ENCODE data around the gene TOMM40L.
A peak's percentile ranks its signal among the peaks of the same experiment; 100 is the strongest.

The TOMM40L gene

GRCh38 chr1:161225534-161226319 lies at the start of gene TOMM40L:
TOMM40L (plus strand) TSS chr1:161226060; CDS start chr1:161226490, 430 bp downstream.
- H3K9me3 Mint-ChIP-seq = no peaks in the 10 kb centered on the region
- peaks cover 24 to 30% of the 10 kb centered on the region in 2 donors for H3K4me1 Mint-ChIP-seq
- DNase-seq (peak; percentile 89), ATAC-seq (replicated peaks) (peak; percentile 97)
- peak within 1 kb of the TSS; percentile 98 for H3K27ac Mint-ChIP-seq
- H3K36me3 Mint-ChIP-seq = peaks cover 19 to 27% of the 10 kb centered on the region in 2 donors
- H3K27me3 Mint-ChIP-seq = peaks cover 26 to 27% of the 10 kb centered on the region in 2 donors
- peak within 1 kb of the TSS; percentile 99 to 100 for H3K4me3 Mint-ChIP-seq

GRCh38 chr1:161176468-161177111 lies 49.3 kb upstream of the TOMM40L start:
- ATAC-seq (replicated peaks) (no peak), DNase-seq (no peak)
- Mint-ChIP-seq H3K4me3 (peak overlapping the region; percentile 98), H3K27me3 (no peaks in the 10 kb centered on the region), H3K36me3 (peaks cover 17 to 42% of the 10 kb centered on the region in 2 donors), H3K27ac (peak overlapping the region; percentile 99), H3K4me1 (peaks cover 34 to 63% of the 10 kb centered on the region in 2 donors), H3K9me3 (no peaks in the 10 kb centered on the region)

- DNase-seq (peak; percentile 90), ATAC-seq (replicated peaks) (peak; percentile 93 to 94)
- Mint-ChIP-seq H3K9me3 (no peaks in the 10 kb centered on the region), H3K27ac (peak within 1 kb of the TSS; percentile 99), H3K4me1 (peaks cover 37 to 67% of the 10 kb centered on the region in 2 donors), H3K4me3 (peak within 1 kb of the TSS; percentile 98), H3K27me3 (no peaks in the 10 kb centered on the region), H3K36me3 (peaks cover 11 to 36% of the 10 kb centered on the region in 2 donors)
These were observed 48.5 kb upstream of the TOMM40L start, which contains the start of gene B4GALT3 for GRCh38 chr1:161177112-161177935. B4GALT3 (minus strand) TSS chr1:161177507; CDS start chr1:161176060, 1,447 bp downstream.

GRCh38 chr1:161177936-161178244 lies 48.0 kb upstream of the TOMM40L start:
- ATAC-seq (replicated peaks) (no peak), DNase-seq (no peak)
- Mint-ChIP-seq H3K4me3 (peak overlapping the region; percentile 98), H3K27ac (peak overlapping the region; percentile 99), H3K36me3 (peaks cover 7 to 30% of the 10 kb centered on the region in 2 donors), H3K9me3 (no peaks in the 10 kb centered on the region), H3K4me1 (peaks cover 38 to 67% of the 10 kb centered on the region in 2 donors), H3K27me3 (no peaks in the 10 kb centered on the region)

- H3K4me1 Mint-ChIP-seq = peaks cover 41 to 73% of the 10 kb centered on the region in 2 donors
- H3K36me3 Mint-ChIP-seq = peaks cover 2 to 15% of the 10 kb centered on the region in 2 donors
- H3K27me3 Mint-ChIP-seq = no peaks in the 10 kb centered on the region
- no peak overlapping the region for H3K4me3 Mint-ChIP-seq
- no peak for DNase-seq
- H3K9me3 Mint-ChIP-seq = no peaks in the 10 kb centered on the region
- no peak for ATAC-seq (replicated peaks)
- H3K27ac Mint-ChIP-seq = peak overlapping the region; percentile 72
These were observed 46.2 kb upstream of the TOMM40L start for GRCh38 chr1:161179698-161180097.

GRCh38 chr1:161180639-161181038 lies 45.2 kb upstream of the TOMM40L start:
- Mint-ChIP-seq H3K27ac (no peak overlapping the region), H3K9me3 (no peaks in the 10 kb centered on the region), H3K4me3 (no peak overlapping the region), H3K36me3 (peaks cover under 1 to 7% of the 10 kb centered on the region in 2 donors), H3K27me3 (no peaks in the 10 kb centered on the region), H3K4me1 (peaks cover 40 to 72% of the 10 kb centered on the region in 2 donors)
- ATAC-seq (replicated peaks) = no peak
- DNase-seq = no peak

- ATAC-seq (replicated peaks) (peak; percentile 21 to 40), DNase-seq (no peak)
- Mint-ChIP-seq H3K9me3 (no peaks in the 10 kb centered on the region), H3K36me3 (no peaks in the 10 kb centered on the region), H3K27ac (peak overlapping the region; percentile 81), H3K4me1 (peaks cover 41 to 74% of the 10 kb centered on the region in 2 donors), H3K27me3 (no peaks in the 10 kb centered on the region), H3K4me3 (no peak overlapping the region)
These were observed 43.6 kb upstream of the TOMM40L start for GRCh38 chr1:161182214-161182613.

- Mint-ChIP-seq H3K9me3 (no peaks in the 10 kb centered on the region), H3K27me3 (no peaks in the 10 kb centered on the region), H3K4me3 (peak overlapping the region; percentile 50 to 54), H3K4me1 (peaks cover 46 to 84% of the 10 kb centered on the region in 2 donors), H3K27ac (peak overlapping the region; percentile 92), H3K36me3 (no peaks in the 10 kb centered on the region)
- peak; percentile 62 to 66 for ATAC-seq (replicated peaks)
- DNase-seq = peak; percentile 56
These were observed 40.6 kb upstream of the TOMM40L start for GRCh38 chr1:161185282-161185682.

- Mint-ChIP-seq H3K27ac (peak overlapping the region; percentile 92), H3K36me3 (no peaks in the 10 kb centered on the region), H3K4me1 (peaks cover 42 to 79% of the 10 kb centered on the region in 2 donors), H3K4me3 (peak overlapping the region; percentile 3 to 50), H3K27me3 (no peaks in the 10 kb centered on the region), H3K9me3 (no peaks in the 10 kb centered on the region)
- DNase-seq = no peak
- peak; percentile 85 to 86 for ATAC-seq (replicated peaks)
These were observed 40.0 kb upstream of the TOMM40L start for GRCh38 chr1:161185732-161186311.

- no peak overlapping the region for H3K4me3 Mint-ChIP-seq
- H3K4me1 Mint-ChIP-seq = peaks cover 44 to 78% of the 10 kb centered on the region in 2 donors
- H3K9me3 Mint-ChIP-seq = no peaks in the 10 kb centered on the region
- peak overlapping the region; percentile 92 for H3K27ac Mint-ChIP-seq
- ATAC-seq (replicated peaks) (no peak), DNase-seq (no peak)
- H3K27me3 Mint-ChIP-seq = no peaks in the 10 kb centered on the region
- H3K36me3 Mint-ChIP-seq = no peaks in the 10 kb centered on the region
These were observed 38.5 kb upstream of the TOMM40L start for GRCh38 chr1:161187311-161187710.

- Mint-ChIP-seq H3K4me3 (no peak overlapping the region), H3K27ac (no peak overlapping the region), H3K36me3 (no peaks in the 10 kb centered on the region), H3K9me3 (no peaks in the 10 kb centered on the region), H3K4me1 (peaks cover 45 to 78% of the 10 kb centered on the region in 2 donors), H3K27me3 (no peaks in the 10 kb centered on the region)
- ATAC-seq (replicated peaks) (no peak), DNase-seq (no peak)
These were observed 37.5 kb upstream of the TOMM40L start for GRCh38 chr1:161188381-161188780.

- no peak overlapping the region for H3K27ac Mint-ChIP-seq
- peaks cover 47 to 79% of the 10 kb centered on the region in 2 donors for H3K4me1 Mint-ChIP-seq
These were observed 36.8 kb upstream of the TOMM40L start for GRCh38 chr1:161189036-161189435.

GRCh38 chr1:161190962-161191521 lies 34.8 kb upstream of the TOMM40L start:
- peak overlapping the region; percentile 20 for H3K27ac Mint-ChIP-seq
- H3K27me3 Mint-ChIP-seq = no peaks in the 10 kb centered on the region
- ATAC-seq (replicated peaks) (no peak), DNase-seq (no peak)
- H3K4me3 Mint-ChIP-seq = no peak overlapping the region
- no peaks in the 10 kb centered on the region for H3K9me3 Mint-ChIP-seq
- no peaks in the 10 kb centered on the region for H3K36me3 Mint-ChIP-seq
- H3K4me1 Mint-ChIP-seq = peaks cover 49 to 79% of the 10 kb centered on the region in 2 donors

More at GRCh38 chr1:161189036-161189435, 36.8 kb upstream of the TOMM40L start:
- no peak overlapping the region for H3K4me3 Mint-ChIP-seq
- no peaks in the 10 kb centered on the region for H3K27me3 Mint-ChIP-seq
- ATAC-seq (replicated peaks) (no peak), DNase-seq (no peak)
- H3K9me3 Mint-ChIP-seq = no peaks in the 10 kb centered on the region
- H3K36me3 Mint-ChIP-seq = no peaks in the 10 kb centered on the region
